GM12874 (cell line): Measurements from ENCODE around the gene OR10J4.
A peak's percentile ranks its signal among the peaks of the same experiment; 100 is the strongest.

Experiments used
- CTCF ChIP-seq: IDR thresholded peaks from 2 replicates; pipeline ENCODE4 v1.5.1; 2011; ENCODE audit warnings: low read depth, mild to moderate bottlenecking, control low read depth, low read length, moderate library complexity; ENCODE audit not compliant: insufficient read depth

Gene OR10J4

GRCh38 chr1:159431904-159432303 is at the start of gene OR10J4:
Gene OR10J4, plus strand, starts transcription at chr1:159432204.
- no peak for TF ChIP-seq CTCF

GRCh38 chr1:159406821-159407220 is 25.2 kb upstream of the OR10J4 start:
- no peak for TF ChIP-seq CTCF

GRCh38 chr1:159408862-159409400 is 23.1 kb upstream of the OR10J4 start:
- no peak for TF ChIP-seq CTCF

GRCh38 chr1:159421821-159422220 is 10.2 kb upstream of the OR10J4 start:
- TF ChIP-seq CTCF = peak; percentile 57

- TF ChIP-seq CTCF = no peak
Measured at GRCh38 chr1:159428536-159428935, 3.5 kb upstream of the OR10J4 start.

GRCh38 chr1:159429074-159429861 is 2.7 kb upstream of the OR10J4 start:
- no peak for TF ChIP-seq CTCF

GRCh38 chr1:159430985-159431384 is 1.0 kb upstream of the OR10J4 start:
- TF ChIP-seq CTCF = no peak
